Measurements from ENCODE around the gene CUL3.
"Not testable (repeated sequence)": the region's sequence is repeated elsewhere in the genome, so short reads cannot be mapped to it uniquely, and the experiment has no call there.

CUL3 gene

DNA sequence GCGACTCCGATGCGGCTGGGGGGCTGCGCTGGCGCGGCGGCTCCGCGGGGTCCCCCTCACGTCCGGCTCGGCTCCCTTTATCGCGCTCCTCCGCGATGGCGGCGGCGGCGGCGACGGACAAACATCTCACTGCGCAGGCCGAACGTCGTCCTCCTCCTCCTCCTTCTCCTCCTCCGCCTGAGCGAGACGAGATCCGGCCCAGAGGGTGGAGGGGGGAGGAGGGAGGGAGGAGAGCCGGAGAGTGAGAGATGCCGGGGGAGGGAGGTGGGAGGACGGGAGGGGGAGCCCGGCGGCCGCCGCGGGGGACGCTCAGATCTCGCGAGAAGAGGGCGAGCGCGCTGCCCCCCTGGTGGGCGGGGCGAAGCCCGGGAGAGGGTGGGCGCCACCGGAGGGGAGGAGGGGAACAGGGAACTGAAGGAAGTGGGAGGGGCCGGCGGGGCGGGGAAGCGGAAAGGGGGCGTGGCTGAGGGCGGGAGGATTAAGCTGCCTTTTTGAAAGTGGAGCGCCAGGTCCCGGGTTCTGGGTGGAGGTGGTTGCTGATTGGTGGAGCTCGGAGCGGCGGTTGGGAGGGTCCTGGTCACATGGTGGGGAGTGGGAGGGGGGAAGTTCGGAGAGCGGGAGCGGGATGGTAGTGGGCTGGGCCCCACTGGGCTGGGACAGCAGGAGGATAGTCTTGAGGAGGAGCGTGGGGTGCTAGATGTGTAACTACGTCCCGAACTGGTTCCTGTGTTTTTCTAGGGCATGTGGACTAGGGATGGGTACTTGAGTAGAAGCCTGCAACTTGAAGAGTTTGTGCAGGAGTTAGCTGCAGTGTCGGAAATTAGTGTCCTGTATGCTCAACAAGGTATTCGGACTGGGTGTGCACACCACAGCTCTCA, at the start of gene CUL3:
TSS of gene CUL3 (minus strand) at position 153 of the 878 bp plus-strand sequence. CDS start 354 bp downstream, outside the sequence.
- peak; percentile 99 for DNase-seq (ENCODE audit: low read depth)

DNA sequence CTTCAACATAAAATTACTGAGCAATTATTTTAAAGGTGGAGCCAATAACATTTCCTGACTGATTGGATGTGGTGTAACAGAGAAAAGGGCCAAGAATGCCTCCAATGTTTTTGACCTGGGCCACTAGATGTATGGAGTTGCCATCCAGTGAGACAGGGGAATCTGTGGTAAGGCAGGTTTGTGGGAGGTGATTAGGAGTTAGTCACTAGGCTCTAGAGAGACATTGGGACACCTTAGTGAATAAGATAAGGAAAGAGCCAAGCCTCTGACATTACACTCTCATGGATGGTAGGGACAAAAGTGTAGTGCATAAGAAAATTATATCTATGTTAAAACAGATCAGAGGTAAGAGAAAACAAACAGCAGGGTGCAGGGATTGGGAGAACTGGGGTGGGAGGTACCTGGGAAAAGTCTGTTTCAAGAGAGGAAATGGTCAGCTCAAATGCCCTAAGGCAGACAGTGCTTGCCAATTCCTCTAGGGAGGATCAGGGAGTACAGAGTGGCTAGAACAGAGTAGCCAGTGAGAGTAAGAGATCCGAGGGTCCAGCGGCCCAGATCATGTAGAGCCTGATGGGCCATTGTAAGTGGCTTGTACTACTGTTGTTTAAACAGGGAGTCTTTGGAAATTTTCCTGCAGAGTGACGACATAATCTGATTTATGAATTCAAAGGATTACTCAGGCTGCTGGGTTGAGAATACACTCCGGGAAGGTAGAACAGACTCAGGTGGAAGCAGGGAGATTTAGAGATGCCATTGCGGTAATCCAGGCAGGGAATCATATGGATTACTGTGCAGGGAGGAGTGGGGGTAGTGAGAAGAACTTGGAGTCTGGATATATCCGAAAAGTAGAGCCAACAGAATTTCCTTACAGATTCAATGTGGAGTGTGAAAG, 45.7 kb upstream of the CUL3 start:
- DNase-seq (ENCODE audit: low read depth): no peak

GRCh38 chr2:224628416-224628815, 43.3 kb upstream of the CUL3 start:
- no peak for DNase-seq (ENCODE audit: low read depth)

GRCh38 chr2:224626735-224627134, 41.6 kb upstream of the CUL3 start:
- no peak for DNase-seq (ENCODE audit: low read depth)

DNA sequence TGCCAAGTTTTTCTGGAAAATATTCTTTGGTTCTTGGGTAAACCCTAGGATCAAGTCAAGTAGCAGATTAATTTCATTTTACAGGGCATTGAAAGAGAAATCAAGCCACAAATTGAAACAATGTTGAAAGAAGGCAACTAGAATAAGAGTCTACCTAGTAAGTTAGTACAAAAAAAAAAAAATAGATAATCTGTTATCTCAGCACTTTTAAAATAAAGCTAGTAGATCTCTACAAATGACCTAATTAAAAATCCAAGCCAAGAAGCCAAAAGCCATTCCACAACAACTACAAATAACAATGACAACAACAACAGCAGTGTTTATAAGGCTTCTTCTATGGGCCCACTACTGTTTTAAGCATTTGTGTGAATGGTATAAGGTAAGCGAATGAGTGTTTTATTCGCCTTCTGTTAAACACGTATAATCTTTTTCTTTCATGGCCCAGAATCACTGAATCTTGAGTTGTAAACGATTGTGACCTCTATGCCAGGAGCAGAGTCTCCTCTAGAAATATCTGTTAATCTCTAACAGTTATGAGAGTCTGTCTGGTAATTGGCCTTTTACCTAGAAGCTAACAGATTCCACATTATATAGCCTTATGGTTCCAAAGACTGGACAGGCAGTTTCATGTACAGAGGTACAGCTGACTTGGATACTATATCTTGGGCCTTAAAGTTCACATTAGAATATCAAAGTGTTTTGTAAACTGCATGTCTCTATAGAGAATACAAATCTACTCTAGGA, 28.6 kb upstream of the CUL3 start:
- DNase-seq (ENCODE audit: low read depth): no peak

DNA sequence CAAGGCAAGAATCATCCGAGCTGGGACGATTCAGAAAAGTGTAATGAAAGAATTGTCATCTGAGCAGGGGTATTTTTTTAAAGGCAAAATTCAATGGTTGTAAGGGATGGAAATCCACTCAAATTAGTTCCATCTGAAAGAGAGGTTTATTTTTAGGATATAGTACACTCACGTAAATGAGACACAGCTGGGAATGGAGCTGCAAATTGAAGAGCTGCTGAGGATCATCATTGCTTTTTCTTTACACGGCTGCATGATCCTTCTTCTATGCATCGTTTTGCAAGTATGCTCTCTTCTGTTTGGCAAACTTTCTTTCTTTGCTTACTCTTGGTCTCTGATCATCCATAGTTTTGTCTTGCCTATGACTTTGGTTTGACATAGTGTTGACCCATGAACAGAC, 27.4 kb upstream of the CUL3 start:
- no peak for DNase-seq (ENCODE audit: low read depth)

DNA sequence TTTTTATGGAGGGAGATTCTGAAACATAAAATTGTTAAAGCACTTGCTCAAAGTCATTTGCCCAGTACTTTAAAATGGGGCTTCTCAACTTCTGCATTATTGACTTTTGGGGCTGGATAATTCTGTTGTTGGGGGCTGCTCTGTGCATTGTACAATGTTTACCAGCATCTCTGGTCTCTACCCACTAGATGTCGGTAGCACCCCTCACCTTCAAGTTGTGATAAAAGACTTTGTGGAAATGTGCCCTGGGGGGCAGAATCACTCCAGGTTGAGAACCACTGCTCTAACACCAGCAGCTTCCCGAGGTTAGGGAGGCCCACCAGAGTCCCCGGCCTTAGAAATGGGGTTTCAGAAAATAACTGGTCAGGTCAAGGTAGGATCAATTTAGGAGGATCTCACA, 26.8 kb upstream of the CUL3 start:
- no peak for DNase-seq (ENCODE audit: low read depth)

DNA sequence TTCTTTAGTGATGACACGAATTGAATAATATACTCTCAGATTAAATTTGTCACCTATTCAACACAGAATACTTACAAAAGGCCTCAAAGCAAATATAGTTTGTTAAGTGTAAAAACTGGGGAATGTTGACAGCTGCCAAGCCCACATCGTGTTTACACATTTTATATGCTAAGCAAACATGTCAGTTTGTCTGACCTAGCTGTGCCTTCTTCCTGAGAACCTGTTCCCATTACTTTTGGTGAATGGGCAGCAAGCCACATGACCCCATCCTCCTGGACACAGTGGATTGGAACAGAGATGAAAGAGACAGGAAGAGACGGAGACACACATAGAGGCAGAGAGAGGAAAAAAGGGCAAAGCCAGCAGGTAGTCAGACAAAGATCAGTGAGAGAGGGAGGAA, 22.9 kb upstream of the CUL3 start:
- no peak for DNase-seq (ENCODE audit: low read depth)

- not testable (repeated sequence) for DNase-seq (ENCODE audit: low read depth)
Observed at GRCh38 chr2:224603746-224604500, 18.8 kb upstream of the CUL3 start.

GRCh38 chr2:224602778-224603375, 17.7 kb upstream of the CUL3 start:
- DNase-seq (ENCODE audit: low read depth): not testable (repeated sequence)

- DNase-seq (ENCODE audit: low read depth): no peak
Observed at GRCh38 chr2:224601923-224602322, 16.8 kb upstream of the CUL3 start.

GRCh38 chr2:224598678-224599077, 13.5 kb upstream of the CUL3 start:
- no peak for DNase-seq (ENCODE audit: low read depth)

DNA sequence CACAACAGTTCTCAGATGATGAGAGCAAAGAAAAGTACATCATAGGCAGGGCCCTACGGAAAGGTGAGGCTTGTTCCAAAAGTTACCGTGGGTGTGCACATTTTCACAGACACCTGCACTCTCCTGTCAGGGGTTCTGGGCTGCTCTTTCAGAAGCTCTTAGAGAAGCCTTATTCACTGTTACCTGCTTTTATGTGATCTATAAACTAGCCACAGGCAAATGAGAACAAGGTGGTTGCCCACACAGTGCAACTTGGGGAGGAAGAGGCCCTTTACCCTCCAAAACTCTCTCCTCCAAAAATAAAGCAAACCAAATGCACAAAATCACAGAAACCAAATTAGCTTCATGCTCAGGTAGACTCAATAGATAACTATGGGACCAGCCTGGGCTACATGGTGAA, 11.1 kb upstream of the CUL3 start:
- no peak for DNase-seq (ENCODE audit: low read depth)

DNA sequence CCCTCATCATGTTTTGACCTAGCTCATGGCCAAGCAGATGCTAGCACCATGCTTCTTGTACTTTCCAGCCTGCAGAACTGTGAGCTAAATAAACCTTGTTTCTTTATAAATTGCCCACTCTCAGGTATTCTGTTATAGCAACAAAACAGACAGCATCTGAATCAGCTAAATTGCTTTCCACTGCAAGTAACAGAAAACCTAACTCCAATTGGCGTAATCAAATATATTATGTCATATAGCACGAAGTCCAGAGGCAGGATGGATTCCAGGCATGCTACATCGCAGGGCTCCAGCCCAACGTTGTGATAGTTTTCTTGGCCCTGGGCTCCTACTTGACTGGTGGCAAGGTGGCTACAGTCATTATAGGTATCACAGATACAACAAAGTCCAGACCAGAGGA, 10.4 kb upstream of the CUL3 start:
- no peak for DNase-seq (ENCODE audit: low read depth)

DNA sequence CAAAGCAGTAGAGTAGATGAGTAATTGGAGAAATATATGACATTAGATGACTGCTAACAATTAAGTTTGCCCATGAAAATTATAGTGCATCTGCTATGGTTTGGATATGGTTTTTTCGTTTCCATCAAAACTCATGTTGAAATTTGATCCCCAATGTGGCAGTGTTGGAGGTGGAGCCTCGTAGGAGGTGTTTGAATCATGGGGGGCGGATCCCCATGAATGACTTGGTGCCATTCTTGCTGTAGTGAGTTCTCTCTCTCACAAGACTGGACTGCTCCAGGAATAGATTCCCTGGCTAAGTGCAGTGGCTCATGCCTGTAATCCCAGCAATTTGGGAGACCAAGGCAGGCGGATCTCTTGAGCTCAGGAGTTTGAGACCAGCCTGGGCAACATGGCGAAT, 9.7 kb upstream of the CUL3 start:
- no peak for DNase-seq (ENCODE audit: low read depth)

DNA sequence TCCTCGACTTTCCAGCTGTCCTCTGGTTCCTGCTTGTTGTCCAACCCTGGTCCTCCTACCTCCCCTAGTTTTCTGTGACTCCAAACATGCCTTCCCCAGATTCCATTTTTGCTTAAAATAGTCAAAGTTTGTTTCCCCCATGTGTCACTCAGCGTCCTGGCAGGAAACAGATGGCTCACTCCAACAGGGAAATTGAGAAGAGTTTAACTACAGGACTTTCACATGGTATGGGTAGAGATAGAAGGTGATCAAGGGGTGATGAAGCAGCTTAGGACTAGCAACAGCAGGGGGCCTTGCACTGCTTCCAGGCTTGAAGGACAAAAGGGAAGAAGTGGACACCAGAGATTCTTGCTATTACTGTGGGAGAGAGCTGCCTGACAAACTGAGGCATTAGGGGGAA, 6.1 kb upstream of the CUL3 start:
- no peak for DNase-seq (ENCODE audit: low read depth)

DNA sequence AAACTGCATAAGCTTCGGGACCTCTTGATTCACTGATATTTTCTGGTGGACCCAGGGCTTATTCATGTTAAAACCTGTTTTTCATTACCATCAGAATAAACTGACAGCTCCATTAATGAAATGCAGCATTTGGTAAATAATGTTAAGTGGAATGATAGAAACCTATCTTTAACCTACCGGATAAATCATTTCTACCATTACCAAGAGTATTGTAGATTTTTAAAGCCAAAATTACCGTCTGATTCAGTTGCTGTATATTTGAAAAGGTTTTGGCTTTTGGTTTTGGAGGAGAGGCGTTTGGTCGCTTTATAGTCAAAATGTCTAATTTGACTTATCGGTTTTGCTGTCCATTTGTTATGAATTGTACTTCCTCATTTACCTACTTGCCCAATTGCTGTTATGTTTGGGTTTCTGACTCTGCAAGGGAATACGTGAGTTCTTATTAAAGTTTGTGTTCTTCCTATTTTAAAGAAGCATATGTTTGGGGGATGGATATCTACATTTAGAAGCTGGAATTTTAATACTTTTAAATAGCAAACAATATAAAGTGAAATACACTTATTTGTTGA, 1.0 kb upstream of the CUL3 start:
- DNase-seq (ENCODE audit: low read depth): no peak

DNA sequence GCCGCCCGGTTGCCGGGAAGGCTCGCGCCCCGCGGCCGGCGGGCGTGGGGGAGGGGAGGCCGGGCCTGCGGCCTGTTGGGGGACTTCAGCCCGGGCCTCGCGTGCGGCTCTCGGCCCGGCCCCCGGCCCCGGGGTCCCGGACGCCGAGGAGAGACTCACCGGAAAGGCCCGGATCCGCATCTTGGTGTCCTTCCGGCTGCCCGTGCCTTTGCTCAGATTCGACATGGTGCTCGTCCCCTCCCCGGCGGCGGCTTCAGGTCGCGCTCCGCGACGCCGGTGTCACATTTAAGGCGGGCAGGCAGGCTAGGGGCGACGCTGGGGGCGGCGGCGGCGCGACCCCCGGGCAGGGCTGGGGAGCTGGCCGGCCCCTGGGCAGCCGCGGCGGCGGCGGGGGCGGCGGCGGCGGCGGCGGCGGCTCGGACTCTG, 365 bp downstream of the CUL3 start:
- peak; percentile 35 for DNase-seq (ENCODE audit: low read depth)

DNA sequence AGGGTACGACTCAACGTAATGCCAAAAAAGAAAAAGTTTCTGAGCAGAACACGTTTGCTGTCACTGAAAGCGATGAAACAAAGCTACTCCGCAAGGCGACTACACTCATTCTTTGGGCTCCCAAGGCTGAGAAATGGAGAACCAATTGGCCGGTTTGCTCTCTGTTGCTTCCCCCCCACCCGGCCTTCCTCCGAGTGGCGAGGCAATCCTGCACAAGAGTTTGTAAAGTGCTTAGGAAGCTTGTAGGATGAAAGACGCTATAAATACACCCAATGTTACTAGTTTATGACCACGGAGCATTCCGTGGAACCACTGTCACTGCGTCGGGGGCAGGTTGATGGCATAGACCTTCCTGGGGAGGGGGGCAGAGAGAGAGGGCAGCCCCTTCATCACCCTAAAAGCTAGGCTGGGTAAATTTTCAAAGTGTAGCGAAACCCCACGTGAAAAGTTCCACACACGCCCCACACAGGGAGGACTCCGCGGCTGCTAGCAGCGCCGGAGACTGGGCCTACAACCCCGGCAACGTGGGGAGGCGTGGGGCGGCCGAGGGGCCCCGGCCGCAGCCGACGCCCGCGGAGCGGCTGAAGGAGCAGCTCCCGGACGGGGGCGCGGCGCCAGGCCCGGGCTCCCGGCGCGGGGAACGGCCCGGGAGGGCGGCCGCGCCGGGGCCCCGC, 915 bp downstream of the CUL3 start:
- DNase-seq (ENCODE audit: low read depth): no peak

DNA sequence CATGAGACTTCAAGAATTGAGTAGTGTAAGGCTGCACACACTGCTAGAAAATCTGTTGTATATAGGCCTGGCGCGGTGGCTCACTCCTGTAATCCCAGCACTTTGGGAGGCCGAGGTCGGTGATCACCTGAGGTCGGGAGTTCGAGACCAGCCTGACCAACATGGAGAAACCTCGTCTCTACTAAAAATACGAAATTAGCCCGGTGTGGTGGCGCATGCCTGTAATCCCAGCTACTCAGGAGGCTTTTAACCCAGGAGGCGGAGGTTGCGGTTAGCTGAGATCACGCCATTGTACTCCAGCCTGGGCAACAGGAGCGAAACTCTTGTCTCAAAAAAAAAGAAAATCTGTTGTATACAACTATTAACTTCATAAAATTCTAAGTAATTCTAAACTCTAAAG, 2.1 kb downstream of the CUL3 start:
- not testable (repeated sequence) for DNase-seq (ENCODE audit: low read depth)

Data from stimulated activated CD8-positive, alpha-beta memory T cell treated with anti-CD3 and anti-CD28 coated beads, Interleukin-15, amount 100 ng/mL, for 24 hours (primary cell).